Mesenchymal stem cell (in vitro differentiated cells and primary cell): ENCODE data around the gene CNOT2.

Experiments used
- DNase-seq: peaks from one replicate; pipeline ENCODE4 v3.0.0-alpha.2; 2013
- H2AFZ ChIP-seq: one replicate; pipeline ENCODE4 v1.6.1; 2013; ENCODE audit warnings: low read depth, mild to moderate bottlenecking, control low read depth, inconsistent platforms, low read length, moderate library complexity
- H2AK5ac ChIP-seq: 2 replicates; pipeline ENCODE4 v1.6.1; 2013; ENCODE audit warnings: low read length, moderate library complexity, mild to moderate bottlenecking, inconsistent platforms; ENCODE audit not compliant: severe bottlenecking
- H2BK120ac ChIP-seq: one replicate; pipeline ENCODE4 v1.6.1; 2013; ENCODE audit warnings: low read depth, mild to moderate bottlenecking, inconsistent platforms, low read length, moderate library complexity
- H2BK12ac ChIP-seq, 2 experiments: one replicate each; pipeline ENCODE4 v1.6.1; 2013; ENCODE audit warnings: inconsistent platforms in 2 of 2, low read length in 2 of 2, mild to moderate bottlenecking in 2 of 2, moderate library complexity in 2 of 2, control low read depth in 1 of 2
- H2BK15ac ChIP-seq: one replicate; pipeline ENCODE4 v1.6.1; 2013; ENCODE audit warnings: mild to moderate bottlenecking, low read depth, inconsistent platforms; ENCODE audit not compliant: poor library complexity, severe bottlenecking
- H2BK5ac ChIP-seq: 2 replicates; pipeline ENCODE4 v1.6.1; 2013; ENCODE audit warnings: low read depth, mild to moderate bottlenecking, low read length, control low read depth, inconsistent platforms; ENCODE audit not compliant: poor library complexity, severe bottlenecking
- H3K14ac ChIP-seq, 2 experiments: one replicate each; pipeline ENCODE4 v1.6.1; 2013; ENCODE audit warnings: inconsistent platforms in 2 of 2, low read length in 2 of 2, control low read depth in 1 of 2, mild to moderate bottlenecking in 1 of 2, moderate library complexity in 1 of 2
- H3K18ac ChIP-seq, 2 experiments: one replicate each; pipeline ENCODE4 v1.6.1; 2013; ENCODE audit warnings: inconsistent platforms in 2 of 2, low read length in 2 of 2, control low read depth in 1 of 2, low read depth in 1 of 2, mild to moderate bottlenecking in 1 of 2
- H3K23ac ChIP-seq, 2 experiments: one replicate each; pipeline ENCODE4 v1.6.1; 2013; ENCODE audit warnings: inconsistent platforms in 2 of 2, low read length in 2 of 2, mild to moderate bottlenecking in 2 of 2, moderate library complexity in 2 of 2, control low read depth in 1 of 2
- H3K27ac ChIP-seq: 2 replicates; pipeline ENCODE4 v1.5.1; 2013; ENCODE audit warnings: mild to moderate bottlenecking, moderate library complexity, low read length, control low read depth, inconsistent platforms; ENCODE audit not compliant: poor library complexity, severe bottlenecking
- H3K27me3 ChIP-seq, 2 experiments: 2 replicates each; pipeline versions ENCODE4 v1.6.1 to v1.7.0; 2013; ENCODE audit warnings: low read length in 2 of 2, mild to moderate bottlenecking in 2 of 2, moderate library complexity in 2 of 2, control low read depth in 1 of 2, inconsistent platforms in 1 of 2; ENCODE audit not compliant: control insufficient read depth in 1 of 2, insufficient read depth in 1 of 2
- H3K36me3 ChIP-seq, 2 experiments: 2 replicates each; pipeline versions ENCODE4 v1.6.1 to v1.7.0; 2013; ENCODE audit warnings: low read length in 2 of 2, control low read depth in 1 of 2, inconsistent platforms in 1 of 2, low read depth in 1 of 2, mild to moderate bottlenecking in 1 of 2; ENCODE audit not compliant: insufficient read depth in 2 of 2, control insufficient read depth in 1 of 2
- H3K4ac ChIP-seq, 2 experiments: one replicate each; pipeline ENCODE4 v1.6.1; 2013; ENCODE audit warnings: inconsistent platforms in 2 of 2, low read length in 2 of 2, mild to moderate bottlenecking in 2 of 2, moderate library complexity in 2 of 2, control low read depth in 1 of 2, low read depth in 1 of 2
- H3K4me1 ChIP-seq: 2 replicates; pipeline ENCODE4 v1.6.1; 2013; ENCODE audit warnings: low read depth, low read length, control low read depth; ENCODE audit not compliant: control insufficient read depth, insufficient read depth
- H3K4me2 ChIP-seq: 2 replicates; pipeline ENCODE4 v1.6.1; 2013; ENCODE audit warnings: low read length, mild to moderate bottlenecking, inconsistent platforms; ENCODE audit not compliant: poor library complexity, severe bottlenecking
- H3K4me3 ChIP-seq, 2 experiments: 2 replicates each; pipeline versions ENCODE4 v1.5.1 to v1.7.0; 2013; ENCODE audit warnings: low read length in 2 of 2, mild to moderate bottlenecking in 2 of 2, control low read depth in 1 of 2, low read depth in 1 of 2; ENCODE audit not compliant: insufficient read depth in 1 of 2
- H3K79me1 ChIP-seq: replicated peaks from 2 replicates; pipeline ENCODE4 v1.6.1; 2013; ENCODE audit warnings: mild to moderate bottlenecking, control low read depth, low read length, inconsistent platforms; ENCODE audit not compliant: poor library complexity, severe bottlenecking
- H3K9ac ChIP-seq: 2 replicates; pipeline ENCODE4 v1.7.0; 2013; ENCODE audit warnings: mild to moderate bottlenecking, low read length, moderate library complexity
- H3K9me3 ChIP-seq: 2 replicates; pipeline ENCODE4 v1.7.0; 2013; ENCODE audit warnings: mild to moderate bottlenecking, low read length; ENCODE audit not compliant: control insufficient read depth
- H4K8ac ChIP-seq: one replicate; pipeline ENCODE4 v1.6.1; 2013; ENCODE audit warnings: inconsistent platforms, mild to moderate bottlenecking, low read length, moderate library complexity
- H4K91ac ChIP-seq: one replicate; pipeline ENCODE4 v1.6.1; 2013; ENCODE audit warnings: mild to moderate bottlenecking, low read length, inconsistent platforms
- WGBS: methylation state at CpG from one replicate; pipeline ENCODE4 v1.1.7; 2013; ENCODE audit warnings: mixed read lengths; 5-methylcytosine and 5-hydroxymethylcytosine counted together

The CNOT2 gene

GRCh38 chr12:70338531-70338930 lies 95.3 kb downstream of the CNOT2 start:
- DNase-seq: no peak
- Histone ChIP-seq H3K79me1 (peaks cover 10% of the 10 kb centered on the region), H4K8ac (no peak overlapping the region), H2BK15ac (no peak overlapping the region), H3K14ac (no peak overlapping the region), H2AFZ (no peak overlapping the region), H2BK120ac (no peak overlapping the region), H2BK12ac (no peak overlapping the region), H2BK5ac (no peak overlapping the region), H3K23ac (no peak overlapping the region), H3K27ac (no peak overlapping the region), H3K4me3 (no peak overlapping the region), H4K91ac (no peak overlapping the region), H3K18ac (no peak overlapping the region), H3K4ac (no peak overlapping the region), H3K9ac (no peak overlapping the region), H3K27me3 (no peaks in the 10 kb centered on the region), H2AK5ac (no peak overlapping the region), H3K4me1 (no peaks in the 10 kb centered on the region), H3K9me3 (no peaks in the 10 kb centered on the region), H3K36me3 (peaks cover 3 to 89% of the 10 kb centered on the region in 2 experiments), H3K4me2 (no peak overlapping the region)
- 92% methylated on average over 2 of the region's 2 CpGs for WGBS

- H3K27ac ChIP-seq: no peak overlapping the region
- no peak overlapping the region for H3K9ac ChIP-seq
- H3K4me2 ChIP-seq: no peak overlapping the region
- no peak overlapping the region for H2BK5ac ChIP-seq
- no peak overlapping the region for H3K23ac ChIP-seq
- peaks cover 4 to 68% of the 10 kb centered on the region in 2 experiments for H3K36me3 ChIP-seq
- no peak overlapping the region for H4K8ac ChIP-seq
- no peaks in the 10 kb centered on the region for H3K27me3 ChIP-seq
- no peak overlapping the region for H2BK12ac ChIP-seq
- no peak overlapping the region for H3K4me3 ChIP-seq
- no peak overlapping the region for H2BK15ac ChIP-seq
- no CpG with 5 or more reads among the region's 2 CpGs for WGBS
- no peak overlapping the region for H2AK5ac ChIP-seq
- DNase-seq: no peak
- no peak overlapping the region for H3K14ac ChIP-seq
- no peaks in the 10 kb centered on the region for H3K9me3 ChIP-seq
- no peak overlapping the region for H4K91ac ChIP-seq
- no peaks in the 10 kb centered on the region for H3K4me1 ChIP-seq
- no peak overlapping the region for H2AFZ ChIP-seq
- H2BK120ac ChIP-seq: no peak overlapping the region
- H3K4ac ChIP-seq: no peak overlapping the region
- no peaks in the 10 kb centered on the region for H3K79me1 ChIP-seq
- H3K18ac ChIP-seq: no peak overlapping the region
Observed at GRCh38 chr12:70351076-70351475, 107.8 kb downstream of the CNOT2 start.

DNA sequence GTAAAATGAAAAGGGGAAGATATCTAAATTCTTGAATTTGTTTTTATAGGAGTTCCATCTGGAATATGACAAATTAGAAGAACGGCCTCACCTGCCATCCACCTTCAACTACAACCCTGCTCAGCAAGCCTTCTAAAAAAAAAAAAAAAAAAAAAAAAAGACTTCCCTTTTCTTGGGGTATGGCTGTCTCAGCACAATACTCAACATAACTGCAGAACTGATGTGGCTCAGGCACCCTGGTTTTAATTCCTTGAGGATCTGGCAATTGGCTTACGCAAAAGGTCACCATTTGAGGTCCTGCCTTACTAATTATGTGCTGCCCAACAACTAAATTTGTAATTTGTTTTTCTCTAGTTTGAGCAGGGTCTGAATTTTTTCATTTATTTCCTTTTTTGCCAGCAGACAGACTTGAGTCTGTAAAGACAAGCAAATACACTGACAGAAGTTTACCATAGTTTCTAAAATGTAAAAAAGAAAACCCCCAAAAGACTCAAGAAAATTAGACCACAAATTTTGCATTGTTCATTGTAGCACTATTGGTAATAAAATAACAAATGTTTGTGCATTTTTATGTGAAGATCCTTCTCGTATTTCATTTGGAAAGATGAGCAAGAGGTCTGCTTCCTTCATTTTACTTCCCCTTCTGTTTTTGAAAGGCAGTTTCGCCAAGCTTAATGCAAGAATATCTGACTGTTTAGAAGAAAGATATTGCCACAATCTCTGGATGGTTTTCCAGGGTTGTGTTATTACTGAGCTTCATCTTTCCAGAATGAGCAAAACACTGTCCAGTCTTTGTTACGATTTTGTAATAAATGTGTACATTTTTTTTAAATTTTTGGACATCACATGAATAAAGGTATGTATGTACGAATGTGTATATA lies 110.8 kb downstream of the CNOT2 start:
- Histone ChIP-seq H3K9ac (no peak overlapping the region), H3K79me1 (no peaks in the 10 kb centered on the region), H4K8ac (no peak overlapping the region), H3K36me3 (peaks cover 4 to 53% of the 10 kb centered on the region in 2 experiments), H3K4me2 (no peak overlapping the region), H4K91ac (no peak overlapping the region), H3K4ac (no peak overlapping the region), H3K4me1 (no peaks in the 10 kb centered on the region), H2BK12ac (no peak overlapping the region), H2BK15ac (no peak overlapping the region), H3K18ac (no peak overlapping the region), H2BK5ac (no peak overlapping the region), H3K27me3 (no peaks in the 10 kb centered on the region), H3K23ac (no peak overlapping the region), H3K14ac (no peak overlapping the region), H3K9me3 (no peaks in the 10 kb centered on the region), H2BK120ac (no peak overlapping the region), H2AFZ (no peak overlapping the region), H3K4me3 (no peak overlapping the region), H2AK5ac (no peak overlapping the region), H3K27ac (no peak overlapping the region)
- no peak for DNase-seq
- WGBS: 96% methylated on average over 3 of the region's 6 CpGs

- H3K27ac ChIP-seq: no peak overlapping the region
- no peak overlapping the region for H3K14ac ChIP-seq
- no peak overlapping the region for H2BK5ac ChIP-seq
- no peak overlapping the region for H2BK12ac ChIP-seq
- no peak overlapping the region for H2BK15ac ChIP-seq
- H2AFZ ChIP-seq: no peak overlapping the region
- no peak overlapping the region for H3K18ac ChIP-seq
- DNase-seq: no peak
- no peak overlapping the region for H2BK120ac ChIP-seq
- no peaks in the 10 kb centered on the region for H3K27me3 ChIP-seq
- no peak overlapping the region for H3K4me2 ChIP-seq
- no peak overlapping the region for H4K8ac ChIP-seq
- peaks cover 4 to 47% of the 10 kb centered on the region in 2 experiments for H3K36me3 ChIP-seq
- H4K91ac ChIP-seq: no peak overlapping the region
- H3K4ac ChIP-seq: no peak overlapping the region
- no peaks in the 10 kb centered on the region for H3K4me1 ChIP-seq
- no peaks in the 10 kb centered on the region for H3K9me3 ChIP-seq
- no peaks in the 10 kb centered on the region for H3K79me1 ChIP-seq
- no peak overlapping the region for H3K23ac ChIP-seq
- no peak overlapping the region for H2AK5ac ChIP-seq
- WGBS: no CpG with 5 or more reads among the region's 3 CpGs
- H3K4me3 ChIP-seq: no peak overlapping the region
- H3K9ac ChIP-seq: no peak overlapping the region
Observed at GRCh38 chr12:70354787-70355186, 111.6 kb downstream of the CNOT2 start.
